GM12865 (cell line): ENCODE results near the gene AGTRAP.
A peak's percentile ranks its signal among the peaks of the same experiment; 100 is the strongest.

Experiments used
- DNase-seq: peaks from one replicate; pipeline ENCODE4 v3.0.0; 2010; ENCODE audit warnings: low read depth
- H3K4me3 ChIP-seq: 2 replicates; pipeline ENCODE4 v1.5.1; 2011; ENCODE audit warnings: mild to moderate bottlenecking, low read depth, low read length, control low read depth
- TF ChIP-seq, protein P1 (sequence below): IDR thresholded peaks from 2 replicates; pipeline ENCODE4 v1.5.1; 2011; ENCODE audit warnings: low read length, control low read depth, low read depth, inconsistent platforms; ENCODE audit not compliant: insufficient read depth; ENCODE audit errors: missing control alignments

Gene AGTRAP

DNA sequence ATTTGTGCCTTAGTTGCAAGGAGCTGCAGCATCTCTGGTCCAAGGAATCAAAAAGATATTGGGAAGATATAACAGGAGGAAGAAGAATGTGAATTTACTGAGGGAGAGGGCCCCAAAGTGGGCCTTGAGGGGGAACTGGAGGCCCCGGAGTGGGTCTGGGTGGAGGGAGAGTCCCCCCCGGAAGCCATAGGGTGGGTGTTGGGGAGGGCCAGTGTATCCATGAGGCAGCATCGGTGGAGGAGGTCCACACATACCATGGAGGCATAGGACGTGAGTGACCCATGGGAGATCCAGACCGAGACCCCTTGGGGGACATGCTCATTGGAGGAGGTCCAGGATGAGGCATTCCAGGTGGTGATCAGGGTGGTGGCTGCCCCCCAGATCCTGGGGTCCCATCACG lies 25.3 kb downstream of the AGTRAP start:
- H3K4me3 ChIP-seq, result no peak overlapping the region
- TF ChIP-seq, protein P1, sequence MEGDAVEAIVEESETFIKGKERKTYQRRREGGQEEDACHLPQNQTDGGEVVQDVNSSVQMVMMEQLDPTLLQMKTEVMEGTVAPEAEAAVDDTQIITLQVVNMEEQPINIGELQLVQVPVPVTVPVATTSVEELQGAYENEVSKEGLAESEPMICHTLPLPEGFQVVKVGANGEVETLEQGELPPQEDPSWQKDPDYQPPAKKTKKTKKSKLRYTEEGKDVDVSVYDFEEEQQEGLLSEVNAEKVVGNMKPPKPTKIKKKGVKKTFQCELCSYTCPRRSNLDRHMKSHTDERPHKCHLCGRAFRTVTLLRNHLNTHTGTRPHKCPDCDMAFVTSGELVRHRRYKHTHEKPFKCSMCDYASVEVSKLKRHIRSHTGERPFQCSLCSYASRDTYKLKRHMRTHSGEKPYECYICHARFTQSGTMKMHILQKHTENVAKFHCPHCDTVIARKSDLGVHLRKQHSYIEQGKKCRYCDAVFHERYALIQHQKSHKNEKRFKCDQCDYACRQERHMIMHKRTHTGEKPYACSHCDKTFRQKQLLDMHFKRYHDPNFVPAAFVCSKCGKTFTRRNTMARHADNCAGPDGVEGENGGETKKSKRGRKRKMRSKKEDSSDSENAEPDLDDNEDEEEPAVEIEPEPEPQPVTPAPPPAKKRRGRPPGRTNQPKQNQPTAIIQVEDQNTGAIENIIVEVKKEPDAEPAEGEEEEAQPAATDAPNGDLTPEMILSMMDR, result no peak

DNA sequence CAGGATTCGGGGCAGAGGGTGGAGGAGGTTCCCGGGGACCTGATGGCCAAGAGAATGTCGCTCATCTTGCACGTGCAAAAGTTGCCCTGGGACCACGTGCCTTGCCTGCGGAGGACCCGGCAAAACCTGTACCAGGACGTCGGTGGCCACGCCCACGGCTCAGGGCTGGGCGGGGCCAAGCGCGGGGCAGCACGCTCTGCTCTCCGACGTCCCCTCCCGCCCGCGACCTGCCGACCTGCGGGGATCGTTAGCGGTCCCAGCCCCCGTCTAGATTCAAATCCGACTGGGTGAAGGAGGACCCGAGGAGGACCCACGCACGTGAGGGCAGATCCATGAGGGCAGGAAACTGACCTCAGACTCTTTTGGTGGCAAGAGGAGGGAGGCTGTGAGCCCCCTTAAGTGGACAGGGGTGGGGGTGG lies 26.1 kb downstream of the AGTRAP start, which contains the start of gene C1orf167:
TSS of gene C1orf167 (plus strand) at position 206 of the 419 bp plus-strand sequence. CDS start 2,208 bp downstream, outside the sequence.
- no peak within 1 kb of the TSS for H3K4me3 ChIP-seq
- peak; percentile 20 for DNase-seq
- TF ChIP-seq, protein P1, result no peak

More for the DNA sequence above, 25.3 kb downstream of the AGTRAP start:
- DNase-seq, result no peak

DNA sequence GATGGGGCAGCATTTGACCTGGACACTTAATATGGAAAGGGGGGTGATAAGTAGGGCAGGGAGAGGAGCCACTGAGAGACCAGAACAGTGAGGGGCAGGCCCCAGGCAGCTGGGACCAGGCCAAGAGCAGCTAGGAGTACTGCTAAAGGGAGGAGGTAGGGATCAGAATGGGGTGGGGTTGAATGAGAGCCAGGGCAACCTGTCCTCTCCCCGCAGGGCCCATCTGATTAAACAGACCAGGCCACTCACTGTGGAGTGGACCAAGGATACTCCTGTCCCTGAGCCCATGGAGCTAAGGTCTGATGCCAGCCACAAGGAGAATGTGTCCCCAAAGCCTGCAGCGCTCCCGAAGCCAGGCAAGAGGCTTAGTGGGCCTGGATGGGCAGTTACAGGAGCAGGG lies 28.2 kb downstream of the AGTRAP start:
- DNase-seq, result no peak
- TF ChIP-seq, protein P1, result no peak
- H3K4me3 ChIP-seq, result no peak overlapping the region

DNA sequence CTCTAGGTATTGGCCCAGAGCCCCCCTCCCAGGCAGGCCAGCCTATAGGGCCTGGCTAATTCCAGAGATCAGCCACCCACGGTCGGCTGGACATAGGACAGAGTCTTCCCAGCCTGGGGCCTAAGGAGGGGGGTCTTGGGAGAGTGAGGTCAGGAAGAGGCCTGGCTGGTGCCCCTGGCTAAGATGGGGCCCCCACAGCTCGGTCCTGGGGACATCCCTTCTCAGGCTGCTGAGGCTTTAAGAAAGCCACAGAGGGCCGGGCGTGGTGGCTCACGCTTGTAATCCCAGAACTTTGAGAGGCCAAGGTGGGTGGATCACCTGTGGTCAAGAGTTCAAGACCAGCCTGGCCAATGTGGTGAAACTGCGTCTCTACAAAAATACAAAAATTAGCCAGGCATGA lies 28.6 kb downstream of the AGTRAP start:
- TF ChIP-seq, protein P1, result no peak
- no peak overlapping the region for H3K4me3 ChIP-seq
- DNase-seq, result no peak

DNA sequence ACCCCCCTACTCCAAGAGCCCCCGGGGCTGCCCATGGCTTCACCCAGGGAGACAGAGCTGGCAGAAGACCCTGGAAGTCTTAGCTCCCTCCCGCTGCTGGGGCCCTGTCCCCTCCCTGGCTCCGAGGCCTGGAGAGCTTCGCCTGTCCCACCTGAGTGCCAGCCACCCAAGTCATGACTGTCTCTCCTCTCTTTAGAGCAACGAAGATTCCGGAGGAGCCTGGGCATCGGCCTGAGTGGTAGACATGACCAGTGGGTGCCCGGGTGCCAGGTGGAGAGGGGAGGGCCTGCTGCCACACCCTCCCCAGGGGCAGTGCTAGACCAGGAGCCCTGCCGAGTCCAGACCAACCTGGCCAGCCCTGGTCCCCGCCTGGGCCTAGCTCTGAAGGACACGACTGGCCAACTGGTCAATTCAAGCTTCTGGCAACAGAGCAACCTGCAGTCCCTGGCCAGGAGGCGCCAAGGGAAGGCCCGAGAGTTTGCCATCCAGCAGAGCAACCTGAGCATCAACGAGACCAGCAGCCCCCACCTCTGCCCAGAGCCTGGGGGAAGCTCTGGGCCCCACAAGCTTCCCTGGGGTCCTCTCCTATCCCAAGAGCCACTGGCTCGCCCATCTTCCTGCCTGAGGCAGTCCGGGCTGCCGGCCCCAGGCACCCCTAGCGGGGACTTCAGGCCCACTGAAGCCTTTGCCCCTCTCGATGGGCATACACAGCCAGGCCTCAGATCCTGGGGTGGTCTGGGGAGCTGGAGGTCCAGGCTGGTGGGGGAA lies 29.9 kb downstream of the AGTRAP start:
- DNase-seq, result no peak
- TF ChIP-seq, protein P1, result no peak
- no peak overlapping the region for H3K4me3 ChIP-seq

DNA sequence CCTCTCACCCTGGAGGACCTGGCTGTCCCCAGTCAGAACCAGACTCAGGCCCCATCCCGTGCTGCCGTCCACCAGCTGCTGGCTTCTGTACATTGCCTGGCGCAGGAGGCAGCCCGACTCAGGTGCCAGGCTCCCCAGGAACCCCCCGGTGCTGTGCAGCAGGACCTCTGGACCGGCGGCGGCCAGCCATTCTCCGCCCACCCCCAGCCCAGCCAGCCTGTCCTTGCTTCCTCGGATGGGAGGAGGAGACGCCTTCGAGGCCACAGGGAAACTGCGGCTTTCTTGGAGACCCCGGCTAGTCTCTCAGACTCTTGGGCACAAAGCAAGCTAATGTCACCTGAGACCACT lies 30.5 kb downstream of the AGTRAP start:
- TF ChIP-seq, protein P1, result no peak
- no peak overlapping the region for H3K4me3 ChIP-seq
- DNase-seq, result no peak
